HEK293 (cell line): ENCODE results near the gene RHCG.
A peak's percentile ranks its signal among the peaks of the same experiment; 100 is the strongest.

Experiments
- CTCF ChIA-PET: fragments of 350-600 bp; formaldehyde crosslinking; extraction: SDS; loops from one replicate; lab custom pipeline; 2021; ENCODE audit warnings: antibody characterized with exemption; lab: Yijun Ruan, JAX
- POLR2A ChIA-PET: fragments of 300-600 bp; formaldehyde crosslinking; extraction: SDS; loops from one replicate; lab custom pipeline; 2020; ENCODE audit warnings: antibody characterized with exemption, inconsistent platforms; lab: Yijun Ruan, JAX
- H3K27ac ChIP-seq: fragments of 200-500 bp; sonication (Bioruptor generic); 2 replicates; pipeline ENCODE4 v1.5.1; 2014; ENCODE audit warnings: low read depth, low read length, control low read depth, inconsistent platforms; ENCODE audit errors: extremely low read depth
- H3K36me3 ChIP-seq, 2 experiments: fragments of 200-500 bp in 1 of 2; sonication (Bioruptor generic) in 1 of 2; 1 replicate in 1 of 2; 2 replicates in 1 of 2; pipeline ENCODE4 v1.5.1; 2014 to 2017; ENCODE audit warnings: inconsistent platforms in 2 of 2, low read length in 2 of 2; ENCODE audit not compliant: control insufficient read depth in 2 of 2, insufficient read depth in 1 of 2
- H3K4me1 ChIP-seq: fragments of 200-500 bp; sonication (Bioruptor generic); 2 replicates; pipeline ENCODE4 v1.5.1; 2014; ENCODE audit warnings: mild to moderate bottlenecking, low read length, inconsistent platforms; ENCODE audit not compliant: control insufficient read depth, insufficient read depth
- H3K4me3 ChIP-seq: 2 replicates; pipeline ENCODE4 v1.5.1; 2011; ENCODE audit warnings: low read depth, mild to moderate bottlenecking, control low read depth, low read length, moderate library complexity
- H3K9me3 ChIP-seq: fragments of 200-500 bp; sonication (Bioruptor generic); 2 replicates; pipeline ENCODE4 v1.5.1; 2014; ENCODE audit warnings: low read depth, low read length, inconsistent platforms; ENCODE audit not compliant: control insufficient read depth, insufficient read depth
- AEBP2 ChIP-seq: fragments of 450-650 bp; formaldehyde crosslinking; IDR thresholded peaks from 2 replicates; pipeline ENCODE4 v1.5.1; 2016; ENCODE audit warnings: missing biosample characterization, missing genetic modification characterization, borderline replicate concordance
- ATF2 ChIP-seq: fragments of 450-650 bp; formaldehyde crosslinking; IDR thresholded peaks from 2 replicates; pipeline ENCODE4 v1.5.1; 2016; ENCODE audit warnings: missing biosample characterization, missing genetic modification characterization, low read depth
- BCL11A ChIP-seq: fragments of 450-650 bp; formaldehyde crosslinking; IDR thresholded peaks from 2 replicates; pipeline ENCODE4 v1.5.1; 2016; ENCODE audit warnings: low read depth, missing biosample characterization, missing genetic modification characterization
- CTCF ChIP-seq: fragments of 450-650 bp; formaldehyde crosslinking; IDR thresholded peaks from 2 replicates; pipeline ENCODE4 v1.5.1; 2016; ENCODE audit warnings: missing biosample characterization, missing genetic modification characterization
- GLI2 ChIP-seq: fragments of 450-650 bp; formaldehyde crosslinking; IDR thresholded peaks from 2 replicates; pipeline ENCODE4; 2017; ENCODE audit warnings: missing biosample characterization, missing genetic modification characterization, low read depth, borderline replicate concordance
- GLI4 ChIP-seq: fragments of 450-650 bp; formaldehyde crosslinking; IDR thresholded peaks from 2 replicates; pipeline ENCODE4 v1.5.1; 2016; ENCODE audit warnings: missing biosample characterization, missing genetic modification characterization
- HIC1 ChIP-seq: fragments of 450-650 bp; formaldehyde crosslinking; IDR thresholded peaks from 2 replicates; pipeline ENCODE4 v1.5.1; 2016; ENCODE audit warnings: missing biosample characterization, missing genetic modification characterization
- HOXA7 ChIP-seq: sonication (generic); formaldehyde crosslinking; IDR thresholded peaks from 2 replicates; pipeline ENCODE4 v1.8.1; 2022; ENCODE audit warnings: missing genetic modification reagents, borderline replicate concordance
- KLF9 ChIP-seq: fragments of 450-650 bp; formaldehyde crosslinking; IDR thresholded peaks from 2 replicates; pipeline ENCODE4 v1.5.1; 2016; ENCODE audit warnings: missing biosample characterization, missing genetic modification characterization, low read depth
- PRDM6 ChIP-seq: fragments of 450-650 bp; formaldehyde crosslinking; IDR thresholded peaks from 2 replicates; pipeline ENCODE4 v1.5.1; 2017; ENCODE audit warnings: missing biosample characterization, missing genetic modification characterization
- YY1 ChIP-seq: fragments of 450-650 bp; formaldehyde crosslinking; IDR thresholded peaks from 2 replicates; pipeline ENCODE4 v1.5.1; 2018; ENCODE audit warnings: missing biosample characterization, missing genetic modification characterization
- ZBTB1 ChIP-seq: fragments of 450-650 bp; formaldehyde crosslinking; IDR thresholded peaks from 2 replicates; pipeline ENCODE4 v1.5.1; 2016; ENCODE audit warnings: missing biosample characterization, missing genetic modification characterization
- ZBTB44 ChIP-seq: fragments of 450-650 bp; IDR thresholded peaks from 2 replicates; pipeline ENCODE4 v1.5.1; 2018; ENCODE audit warnings: missing biosample characterization, mild to moderate bottlenecking, missing genetic modification characterization
- ZBTB48 ChIP-seq: fragments of 450-650 bp; formaldehyde crosslinking; IDR thresholded peaks from 2 replicates; pipeline ENCODE4 v1.5.1; 2016; ENCODE audit warnings: missing biosample characterization, missing genetic modification characterization
- ZBTB6 ChIP-seq: fragments of 450-650 bp; formaldehyde crosslinking; IDR thresholded peaks from 2 replicates; pipeline ENCODE4 v1.5.1; 2017; ENCODE audit warnings: missing biosample characterization, missing genetic modification characterization
- ZBTB8A ChIP-seq: fragments of 450-650 bp; formaldehyde crosslinking; IDR thresholded peaks from 2 replicates; pipeline ENCODE4 v1.5.1; 2016; ENCODE audit warnings: missing biosample characterization, missing genetic modification characterization
- ZNF214 ChIP-seq: fragments of 450-650 bp; formaldehyde crosslinking; IDR thresholded peaks from 2 replicates; pipeline ENCODE4 v1.5.1; 2017; ENCODE audit warnings: missing biosample characterization, mild to moderate bottlenecking, missing genetic modification characterization, borderline replicate concordance
- ZNF530 ChIP-seq: fragments of 450-650 bp; formaldehyde crosslinking; IDR thresholded peaks from 2 replicates; pipeline ENCODE4 v1.5.1; 2016; ENCODE audit warnings: low read depth, missing biosample characterization, missing genetic modification characterization
- ZNF600 ChIP-seq: fragments of 450-650 bp; formaldehyde crosslinking; IDR thresholded peaks from 2 replicates; pipeline ENCODE4 v1.5.1; 2016; ENCODE audit warnings: missing biosample characterization, missing genetic modification characterization
- ZNF704 ChIP-seq: fragments of 450-650 bp; formaldehyde crosslinking; IDR thresholded peaks from 2 replicates; pipeline ENCODE4 v1.5.1; 2016; ENCODE audit warnings: missing biosample characterization, missing genetic modification characterization

RHCG gene

GRCh38 chr15:89498574-89498906 is 2.2 kb upstream of the RHCG start:
- TF ChIP-seq HOXA7 (CRISPR knock-in tag) (no peak), GLI2 (no peak), ZBTB48 (tag by site-specific recombination) (peak; percentile 80), ZBTB1 (no peak), KLF9 (tag by site-specific recombination) (no peak), ATF2 (tag by site-specific recombination) (no peak), PRDM6 (no peak), ZBTB44 (tag by site-specific recombination) (peak; percentile 3), AEBP2 (no peak), BCL11A (peak; percentile 7), GLI4 (tag by site-specific recombination) (no peak), YY1 (no peak), ZNF530 (no peak), ZNF704 (tag by site-specific recombination) (no peak), ZBTB6 (tag by site-specific recombination) (no peak), ZBTB8A (tag by site-specific recombination) (no peak), CTCF (no peak), HIC1 (0 out of 2 replicates have a peak, but pooled peaks have one; percentile 51), ZNF214 (tag by site-specific recombination) (peak; percentile 8; the same call in 1 of the 2 replicates), ZNF600 (tag by site-specific recombination) (no peak)
- ChIA-PET POLR2A (interaction anchor here (1.1 kb wide), 1 partner anchor 77 kb away, joined by 5 read pairs; the partner anchor contains the start of gene TICRR), CTCF (interaction anchor here (1.1 to 1.4 kb wide), 2 partner anchors 21 to 57 kb away, joined by 5 to 6 read pairs; no protein-coding TSS in a partner anchor)
- no peak overlapping the region for H3K4me3 ChIP-seq
- 0 out of 2 replicates have a peak overlapping the region, but pooled peaks have one; percentile 3 for H3K27ac ChIP-seq
- H3K9me3 ChIP-seq, result no peaks in the 10 kb centered on the region
- no peaks in the 10 kb centered on the region for H3K4me1 ChIP-seq
- H3K36me3 ChIP-seq, result no peaks in the 10 kb centered on the region
